SKM-1 (cell line): ENCODE results near the gene NTMT1.
"Not testable (repeated sequence)": the region's sequence is repeated elsewhere in the genome, so short reads cannot be mapped to it uniquely, and the experiment has no call there.

Experiments
- DNase-seq: peaks from one replicate; lab custom pipeline; 2025; ENCODE audit not compliant: unreplicated experiment; lab: John Stamatoyannopoulos, UW

Gene NTMT1

GRCh38 chr9:129649726-129650679 lies 24.0 kb downstream of the NTMT1 start:
- no peak for DNase-seq

DNA sequence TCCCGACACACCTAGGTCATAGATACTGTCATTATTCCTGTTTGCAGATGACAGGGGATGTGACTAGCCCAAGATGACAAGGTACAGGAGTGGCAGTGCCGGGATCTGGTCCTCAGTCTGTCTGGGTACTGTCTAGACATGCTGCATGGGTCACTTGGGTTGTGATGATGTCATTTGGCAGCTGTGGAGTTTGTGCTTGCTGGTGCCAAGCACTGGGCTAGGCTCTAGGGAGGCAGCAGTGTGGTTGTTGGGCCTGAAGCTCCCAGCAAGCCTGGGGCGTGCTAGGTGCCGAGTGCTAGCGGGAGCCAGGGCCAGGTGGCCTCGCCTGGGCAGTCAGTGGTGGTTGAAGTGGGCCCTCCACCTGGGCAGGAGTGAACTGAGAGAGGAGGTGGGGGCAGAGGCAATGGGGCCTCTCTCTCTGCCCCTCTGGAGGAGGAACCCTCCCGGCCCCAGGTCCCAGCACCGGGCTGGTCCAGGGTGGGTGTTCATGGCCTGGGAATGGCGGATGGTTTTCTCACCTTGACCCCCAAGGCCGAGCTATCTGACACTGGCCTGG lies 24.8 kb downstream of the NTMT1 start:
- DNase-seq, result no peak

DNA sequence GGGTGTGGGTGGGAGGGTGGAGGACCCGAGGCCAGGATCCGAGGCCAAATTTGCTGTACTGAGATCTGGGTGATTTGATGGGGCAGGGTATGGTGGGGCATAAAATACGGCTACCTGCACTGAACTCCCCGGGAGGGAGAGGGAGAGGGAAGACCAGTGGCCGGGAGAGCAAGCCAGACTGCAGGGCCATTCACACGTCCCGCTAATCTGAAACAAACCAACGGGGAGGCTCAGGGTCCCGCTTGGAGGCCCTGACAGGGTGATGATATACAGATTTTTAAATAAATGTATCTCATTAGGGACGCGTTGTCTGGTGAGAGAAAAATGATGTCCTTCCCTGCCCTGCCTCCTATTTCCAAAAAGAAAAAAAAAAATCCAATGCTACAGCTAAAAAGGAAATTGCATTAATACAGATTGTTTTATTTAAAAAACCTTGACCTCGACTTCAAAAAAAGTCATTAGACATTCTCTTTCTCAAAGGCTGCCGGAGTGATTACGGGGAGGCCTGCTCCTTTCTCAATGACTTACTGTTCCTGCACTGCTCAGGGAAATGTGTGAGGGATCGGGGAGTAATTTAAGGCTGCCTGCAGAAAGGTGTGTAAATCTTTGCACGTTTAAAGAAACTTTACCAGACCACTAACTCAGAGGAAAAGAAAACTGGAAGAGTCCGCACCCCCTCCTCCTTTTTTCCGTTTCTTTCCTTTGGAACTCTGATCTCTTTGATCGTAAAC lies 28.0 kb downstream of the NTMT1 start:
- no peak for DNase-seq

- no peak for DNase-seq
These were observed 28.6 kb downstream of the NTMT1 start for GRCh38 chr9:129654554-129655040.

DNA sequence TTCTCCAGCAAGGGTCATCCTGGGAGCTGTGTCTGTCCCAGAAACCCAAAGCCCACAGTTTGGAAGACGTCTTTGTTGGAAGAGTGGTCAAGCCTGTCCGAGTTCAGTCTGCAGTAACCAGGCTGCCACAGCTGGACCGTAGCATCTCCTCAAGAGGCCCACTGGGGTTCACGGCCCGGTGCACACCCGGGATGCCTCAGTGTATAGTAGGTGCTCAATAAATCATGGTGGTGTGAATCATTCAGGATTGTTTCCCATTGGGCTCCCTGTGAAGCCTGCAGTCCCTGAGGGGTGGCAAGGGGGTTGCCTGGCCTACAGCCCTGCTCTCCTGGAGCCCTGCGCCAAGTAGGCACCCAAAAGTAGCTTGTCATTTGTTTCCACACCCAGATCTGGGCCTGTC lies 29.2 kb downstream of the NTMT1 start:
- no peak for DNase-seq

GRCh38 chr9:129655696-129656095 lies 29.7 kb downstream of the NTMT1 start:
- DNase-seq, result no peak

- no peak for DNase-seq
These were observed 30.9 kb downstream of the NTMT1 start for GRCh38 chr9:129656795-129657390.

GRCh38 chr9:129661029-129661428 lies 35.1 kb downstream of the NTMT1 start:
- no peak for DNase-seq

DNA sequence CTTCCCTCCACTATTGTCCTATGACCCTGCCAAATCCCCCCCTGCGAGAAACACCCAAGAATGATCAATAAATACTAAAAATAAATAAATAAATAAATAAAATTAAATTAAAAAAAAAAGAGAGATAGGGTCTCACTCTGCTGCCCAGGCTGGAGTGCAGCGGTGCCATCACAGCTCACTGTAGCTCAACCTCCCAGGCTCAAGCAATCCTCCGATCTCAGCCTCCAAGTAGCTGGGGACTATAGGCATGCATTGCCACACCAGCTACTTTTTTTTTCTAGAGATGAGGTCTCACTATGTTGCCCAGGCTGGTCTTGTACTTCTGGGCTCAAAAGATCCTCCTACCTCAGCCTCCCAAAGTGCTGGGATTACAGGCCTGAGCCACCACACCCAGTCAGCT lies 36.3 kb downstream of the NTMT1 start:
- not testable (repeated sequence) for DNase-seq

- no peak for DNase-seq
These were observed 38.9 kb downstream of the NTMT1 start for GRCh38 chr9:129664746-129665388.

DNA sequence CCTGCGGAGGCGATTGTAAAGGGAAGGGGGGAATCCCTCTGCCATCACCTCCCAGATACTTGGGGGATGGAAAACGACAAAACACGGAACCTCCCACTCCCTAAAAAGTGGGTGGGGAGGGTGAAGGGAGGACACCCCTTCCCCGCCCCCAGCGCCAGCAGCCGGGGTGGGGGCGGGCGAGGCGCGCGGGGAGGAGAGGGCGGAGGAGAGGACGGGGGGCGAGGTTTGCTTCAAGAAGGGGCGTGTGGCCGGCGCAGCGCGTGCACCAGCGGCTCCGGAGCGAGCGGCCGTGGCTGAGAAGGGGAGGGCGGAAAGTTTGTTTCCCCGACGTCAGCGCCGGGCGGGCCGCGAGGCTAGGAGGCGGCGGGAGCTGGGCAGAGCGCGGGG lies 39.4 kb downstream of the NTMT1 start, which contains the start of gene PRRX2:
TSS of gene PRRX2 (plus strand) at position 259 of the 387 bp plus-strand sequence. CDS start 221 bp downstream, outside the sequence.
- DNase-seq, result no peak

DNA sequence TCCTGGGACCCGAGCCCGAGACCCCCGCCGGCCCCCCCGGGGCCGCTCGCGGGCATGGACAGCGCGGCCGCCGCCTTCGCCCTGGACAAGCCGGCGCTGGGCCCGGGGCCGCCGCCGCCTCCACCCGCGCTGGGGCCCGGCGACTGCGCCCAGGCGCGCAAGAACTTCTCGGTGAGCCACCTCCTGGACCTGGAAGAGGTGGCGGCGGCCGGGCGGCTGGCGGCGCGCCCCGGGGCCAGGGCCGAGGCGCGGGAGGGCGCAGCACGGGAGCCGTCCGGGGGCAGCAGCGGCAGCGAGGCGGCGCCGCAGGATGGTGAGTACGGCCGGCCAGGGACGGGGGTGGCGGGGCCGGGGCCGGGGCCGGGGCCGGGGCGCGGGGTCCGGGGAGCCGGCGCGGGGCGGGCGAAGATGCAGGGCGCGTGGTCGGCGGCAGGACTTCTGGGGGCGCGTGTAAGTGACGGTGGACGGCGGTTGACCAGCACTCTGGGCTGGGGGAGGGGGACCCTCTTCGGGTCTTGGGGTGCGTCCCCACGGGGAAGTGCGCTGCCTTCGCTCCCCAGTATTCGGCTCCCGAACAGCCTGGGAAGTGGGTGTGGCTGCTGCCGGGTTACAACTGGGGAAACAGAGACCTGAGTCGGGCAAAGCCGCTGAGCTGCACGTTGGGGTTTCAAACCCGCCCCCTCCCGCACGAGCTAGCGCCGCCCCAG lies 40.0 kb downstream of the NTMT1 start:
- no peak for DNase-seq

- DNase-seq, result no peak
These were observed 40.6 kb downstream of the NTMT1 start for GRCh38 chr9:129666575-129666974.

- DNase-seq, result no peak
These were observed 41.4 kb downstream of the NTMT1 start for GRCh38 chr9:129667378-129667777.

DNA sequence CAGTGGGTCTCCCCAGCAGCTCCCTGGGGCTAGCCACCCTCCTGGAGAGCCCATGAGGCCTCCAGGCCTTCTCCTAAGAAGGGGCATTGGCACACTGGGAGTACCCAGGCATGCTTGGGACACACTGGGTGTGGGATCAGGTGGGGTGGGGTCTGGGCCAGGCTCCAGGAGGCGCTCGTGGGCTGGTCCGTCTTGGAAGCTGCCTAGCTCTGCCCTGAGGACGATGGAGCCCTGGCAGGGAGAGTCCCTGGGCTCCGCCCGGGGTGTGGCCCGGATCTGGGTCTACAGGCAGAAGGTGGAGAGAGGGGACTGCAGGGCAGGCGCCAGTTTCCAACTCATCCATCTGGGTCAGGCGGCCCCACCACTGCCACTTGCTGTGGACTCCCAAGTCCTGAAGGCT lies 41.9 kb downstream of the NTMT1 start:
- DNase-seq, result no peak

DNA sequence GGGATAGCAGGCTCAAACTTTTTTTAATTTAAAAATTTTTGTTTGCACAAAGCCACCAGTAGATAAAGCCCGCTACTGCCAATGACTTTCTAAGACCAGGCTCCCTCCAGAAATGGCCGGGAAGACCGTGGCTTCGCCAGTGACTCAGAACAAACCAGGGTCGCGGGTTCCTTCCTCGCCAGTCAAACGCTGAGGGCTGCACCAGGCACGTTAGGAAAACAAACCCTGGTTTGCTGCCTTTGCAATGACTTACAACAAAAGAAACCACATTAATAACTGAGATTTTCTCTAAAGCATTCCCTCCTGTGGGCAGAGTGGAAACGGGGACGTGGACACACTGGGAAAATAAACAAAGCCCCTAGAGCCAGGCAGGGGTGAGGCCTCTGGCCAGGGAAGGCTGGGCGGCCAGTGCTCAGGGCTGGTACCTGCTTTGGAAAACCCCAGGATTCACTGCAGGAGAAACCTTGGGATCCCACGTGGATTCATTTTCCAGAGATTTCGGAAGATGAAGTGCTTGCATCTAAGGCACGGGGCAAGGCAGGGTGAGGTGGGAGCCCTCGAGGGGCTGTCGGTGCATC lies 43.3 kb downstream of the NTMT1 start:
- no peak for DNase-seq

- DNase-seq, result no peak
These were observed 44.0 kb downstream of the NTMT1 start for GRCh38 chr9:129669946-129670345.

DNA sequence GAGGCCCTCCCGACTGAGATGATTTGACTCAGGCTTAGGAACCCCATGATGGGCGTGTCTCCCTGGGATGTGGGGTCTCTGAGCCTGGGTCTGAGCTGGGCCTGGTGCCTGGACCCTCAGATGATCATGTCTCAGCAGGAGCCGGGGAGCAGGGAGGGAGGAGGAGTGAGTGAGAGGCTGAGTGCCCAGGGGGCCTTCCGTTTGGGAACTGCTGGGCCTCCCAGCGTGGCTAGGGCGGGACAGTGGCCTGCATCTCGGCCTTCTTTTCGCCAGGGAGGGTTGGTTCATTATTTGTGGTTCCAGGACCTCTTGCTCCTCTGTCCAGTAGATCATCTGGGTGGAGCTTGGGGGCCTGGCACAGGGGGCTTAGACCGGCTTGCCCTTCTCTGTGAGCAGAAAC lies 45.1 kb downstream of the NTMT1 start:
- DNase-seq, result no peak

GRCh38 chr9:129671519-129671918 lies 45.6 kb downstream of the NTMT1 start:
- DNase-seq, result no peak

DNA sequence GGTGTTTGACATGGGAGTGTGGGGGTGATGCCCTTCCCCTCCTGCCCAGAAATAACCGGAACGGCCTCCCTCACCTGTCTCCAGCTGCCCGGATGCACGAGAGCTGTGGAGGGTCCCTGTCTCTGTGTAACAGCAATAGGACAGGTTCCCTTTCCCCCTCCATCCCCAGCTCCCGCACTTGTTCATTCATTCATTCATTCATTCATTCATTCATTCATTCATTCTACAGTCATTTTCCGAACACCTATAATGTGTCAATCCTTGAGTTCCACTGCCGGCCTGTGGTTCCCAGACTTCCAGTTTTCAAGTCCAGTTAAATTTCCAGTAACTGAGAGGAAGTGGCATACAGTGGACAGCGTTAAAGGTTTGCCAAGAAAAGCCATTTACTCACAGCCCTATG lies 46.7 kb downstream of the NTMT1 start:
- no peak for DNase-seq
